Heart right ventricle (tissue), 16 donors: ENCODE results near the gene UNC13B. TPM values are rescaled to one million over a fixed set of nuclear protein-coding genes. Genes with fewer than 3 reads are reported as not detected.

ENCODE experiments used
- ATAC-seq, 8 donors: fragments of 200-7000 bp; cut with Tn5 transposase; one replicate each; pipeline ENCODE4 v1.9.1; 2020; ENCODE audit warnings: mild to moderate bottlenecking in 8 of 8, moderate library complexity in 8 of 8, moderate number of reproducible peaks in 1 of 8
- DNase-seq, 2 donors: peaks; one replicate each; pipeline ENCODE4 v3.0.0-alpha.2; 2020
- H3K27ac ChIP-seq, 10 donors: fragments of 200-600 bp; sonication (generic) in 2 of 10; one replicate each; pipeline versions ENCODE4 v1.5.0 to v1.8.0; 2020 to 2022; ENCODE audit warnings: mild to moderate bottlenecking in 3 of 10
- H3K27me3 ChIP-seq, 7 donors: fragments of 200-600 bp; one replicate each; pipeline ENCODE4 v1.8.0; 2021 to 2022; ENCODE audit warnings: mild to moderate bottlenecking in 2 of 7
- H3K36me3 ChIP-seq, 9 donors: fragments of 200-600 bp; sonication (generic) in 1 of 9; one replicate each; pipeline versions ENCODE4 v1.5.0 to v1.8.0; 2020 to 2022; ENCODE audit warnings: mild to moderate bottlenecking in 2 of 9
- H3K4me1 ChIP-seq, 9 donors: fragments of 200-600 bp; sonication (generic) in 1 of 9; one replicate each; pipeline versions ENCODE4 v1.5.0 to v1.8.0; 2020 to 2022; ENCODE audit warnings: mild to moderate bottlenecking in 4 of 9
- H3K4me3 ChIP-seq, 10 donors: fragments of 200-600 bp; sonication (generic) in 2 of 10; one replicate each; pipeline versions ENCODE4 v1.5.0 to v1.8.0; 2020 to 2022; ENCODE audit warnings: mild to moderate bottlenecking in 7 of 10, moderate library complexity in 2 of 10
- H3K9me3 ChIP-seq, 11 donors: fragments of 200-600 bp in 10 of 11; sonication (generic) in 2 of 11; one replicate each; pipeline versions ENCODE4 v1.5.0 to v1.8.0; 2013 to 2022; ENCODE audit warnings: mild to moderate bottlenecking in 2 of 11, control low read depth in 1 of 11, moderate library complexity in 1 of 11
- WGBS, 2 donors: extraction: QIAGEN DNeasy Blood & Tissue Kit; methylation state at CpG; one replicate each; pipeline ENCODE4 v1.1.7; 2013; ENCODE audit warnings: inconsistent platforms in 1 of 2; 5-methylcytosine and 5-hydroxymethylcytosine counted together
- intact Hi-C, 10 donors: fragments of 100-400 bp; cut with DNase I; formaldehyde crosslinking; loops; one replicate each; pipeline versions ENCODE4 v1.11.1 to v1.14.2; 2022
- polyA plus RNA-seq, 2 donors: library from polyadenylated mRNA; stranded (reverse); fragments of 200-250 nt; gene quantifications; one replicate each; pipeline ENCODE4 v1.2.3, GENCODE V29; 2013
- total RNA-seq, 10 donors: library from RNA; stranded (reverse); fragmentation: NEBNext Ultra II Directional in 3 of 10; extraction: Animal tissue kit (Norgen Biotek cat#: 25700) in 3 of 10; gene quantifications; one replicate each; pipeline versions ENCODE4 v1.2.1 to v1.2.4, GENCODE V29; 2021 to 2023
- TF ChIP-seq, protein P1 (sequence below), 9 donors: fragments of 200-600 bp; sonication (generic) in 2 of 9; IDR thresholded peaks; one replicate each; pipeline versions ENCODE4 v1.5.0 to v1.8.0; 2021 to 2022; ENCODE audit warnings: antibody characterized with exemption in 9 of 9, mild to moderate bottlenecking in 5 of 9, moderate library complexity in 1 of 9
- donor health status: Arrhythmogenic right ventricular cardiomyopathy.
- donor health status: ischemic (EF 13 %, LVEDD 7.1; RV severe dilation, severe dysfunction).
- donor health status: healthy with polysubstance abuse.
- donor health status: DM: no; HTN: yes; CAD: no.
- donor health status: DM: no; HTN: no; CAD: no.
- donor health status: ischemic (EF 25% LVEDD 6.9; RV normal size, moderate dysfunction).
- donor health status: ischemic (EF 25% LVEDD 5.7; RV mildly dilated, moderate dysfunction).
- donor health status: healthy.
- donor health status: DM: yes; HTN: yes; CAD: no.
- donor health status: Ischemic cardiomyopathy.
- donor health status: ischemic (EF 35%, LVEDD 5.7; RV mildly dilated, moderate dysfunction).
- donor health status: nonischemic (EF 11% LVEDD 7.7; RV severe dilation, severe dysfunction).
- donor health status: DM: yes; HTN: yes; CAD: no.
- donor health status: PGD.
- donor health status: ischemic (EF 29% LVEDD 5.4; RV normal size, mild dysfunction).
- donor health status: nonischemic (EF 23%, LVEDD 6.1; RV moderate dilation, normal function).

The UNC13B gene
- total and polyA plus RNA-seq, 12 donors, result 13.1 to 27.1 (median 18.9) TPM

DNA sequence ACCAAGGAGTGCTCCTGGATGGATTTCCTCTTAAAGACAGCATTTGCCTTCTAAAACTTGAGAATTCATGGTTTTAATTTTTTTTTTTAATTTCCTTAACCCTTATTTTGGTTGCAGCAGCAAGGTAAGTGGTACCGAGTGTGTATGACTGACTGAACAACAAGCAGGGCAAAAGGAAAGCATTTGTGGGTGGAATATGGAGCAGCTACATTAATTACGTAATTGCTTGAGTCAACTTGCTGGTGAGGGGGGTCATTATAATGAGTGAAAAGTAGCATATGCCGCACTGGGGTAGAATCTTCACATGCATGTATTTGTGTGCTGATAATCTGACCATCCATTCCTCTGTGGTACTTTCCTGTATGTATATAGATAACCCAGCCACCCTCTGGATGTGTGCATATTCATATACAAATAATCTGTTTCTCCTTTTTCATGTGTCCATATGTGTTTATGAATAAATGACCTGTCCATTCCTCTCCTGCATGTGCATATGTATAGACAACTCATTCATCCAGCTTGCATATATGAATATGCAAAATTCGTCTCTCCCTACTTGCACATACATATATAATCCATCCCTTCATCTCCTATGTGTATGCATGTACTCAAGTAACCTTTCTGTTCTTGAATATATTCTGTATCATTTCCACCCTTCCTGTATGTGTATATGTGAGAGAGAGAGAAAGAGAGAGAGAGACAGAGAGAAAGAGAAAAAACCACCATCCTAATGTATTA, 180.6 kb downstream of the UNC13B start:
- TF ChIP-seq, protein P1, sequence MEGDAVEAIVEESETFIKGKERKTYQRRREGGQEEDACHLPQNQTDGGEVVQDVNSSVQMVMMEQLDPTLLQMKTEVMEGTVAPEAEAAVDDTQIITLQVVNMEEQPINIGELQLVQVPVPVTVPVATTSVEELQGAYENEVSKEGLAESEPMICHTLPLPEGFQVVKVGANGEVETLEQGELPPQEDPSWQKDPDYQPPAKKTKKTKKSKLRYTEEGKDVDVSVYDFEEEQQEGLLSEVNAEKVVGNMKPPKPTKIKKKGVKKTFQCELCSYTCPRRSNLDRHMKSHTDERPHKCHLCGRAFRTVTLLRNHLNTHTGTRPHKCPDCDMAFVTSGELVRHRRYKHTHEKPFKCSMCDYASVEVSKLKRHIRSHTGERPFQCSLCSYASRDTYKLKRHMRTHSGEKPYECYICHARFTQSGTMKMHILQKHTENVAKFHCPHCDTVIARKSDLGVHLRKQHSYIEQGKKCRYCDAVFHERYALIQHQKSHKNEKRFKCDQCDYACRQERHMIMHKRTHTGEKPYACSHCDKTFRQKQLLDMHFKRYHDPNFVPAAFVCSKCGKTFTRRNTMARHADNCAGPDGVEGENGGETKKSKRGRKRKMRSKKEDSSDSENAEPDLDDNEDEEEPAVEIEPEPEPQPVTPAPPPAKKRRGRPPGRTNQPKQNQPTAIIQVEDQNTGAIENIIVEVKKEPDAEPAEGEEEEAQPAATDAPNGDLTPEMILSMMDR (IDR thresholded peaks at IDR 0.05), result no peak
- DNase-seq, result no peak
- intact Hi-C loops, result loop anchor here in 1 of 10 donors (10.0 kb wide), 1 partner anchor 178 kb away; the partner anchor contains the start of gene UNC13B
- Histone ChIP-seq H3K27ac (peak overlapping the region in 7 of 10 donors; percentile 41 to 70 (median 55)), H3K4me1 (peaks cover 5 to 57% (median 33%) of the 10 kb centered on the region in 9 donors), H3K9me3 (no peaks in the 10 kb centered on the region), H3K36me3 (peaks cover 0 to 15% (median 0%) of the 10 kb centered on the region in 9 donors), H3K27me3 (no peaks in the 10 kb centered on the region), H3K4me3 (peak overlapping the region in 9 of 10 donors; percentile 12 to 42 (median 33))
- WGBS, 2 donors, result 65 to 70% methylated on average over 4 of the region's 4 CpGs
- ATAC-seq, result peak in 1 of 8 donors; percentile 22

DNA sequence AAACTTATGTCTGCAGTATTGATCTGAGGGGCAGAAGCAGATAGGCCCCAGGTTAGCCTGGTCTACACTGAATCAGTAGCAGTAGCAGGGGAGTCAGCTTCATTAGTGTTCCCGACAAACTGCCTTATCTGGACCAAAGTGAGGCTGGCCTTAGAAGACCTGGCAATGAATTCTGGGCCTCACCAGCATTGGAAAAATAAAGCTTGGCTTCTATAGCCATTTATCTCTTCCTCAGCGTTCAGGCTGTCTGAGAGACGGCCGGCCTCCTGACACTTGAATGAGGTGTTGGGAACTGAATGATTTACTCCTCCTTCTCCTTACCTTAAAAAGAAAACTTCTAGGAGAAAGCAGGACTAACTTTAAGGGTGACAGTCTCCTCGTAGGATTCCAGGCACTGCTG, 186.3 kb downstream of the UNC13B start:
- DNase-seq (no peak), ATAC-seq (peak in 3 of 8 donors; percentile 43 to 55 (median 53))
- intact Hi-C loops, result loop anchor here in 1 of 10 donors (10.0 kb wide), 1 partner anchor 183 kb away; the partner anchor contains the start of gene UNC13B
- Histone ChIP-seq H3K27ac (no peak overlapping the region), H3K36me3 (peaks cover 0 to 10% (median 0%) of the 10 kb centered on the region in 9 donors), H3K4me3 (no peak overlapping the region), H3K9me3 (no peaks in the 10 kb centered on the region), H3K27me3 (no peaks in the 10 kb centered on the region), H3K4me1 (peaks cover 5 to 71% (median 30%) of the 10 kb centered on the region in 9 donors)
- 53 to 58% methylated on average over 5 of the region's 5 CpGs for WGBS, 2 donors
- TF ChIP-seq, protein P1 (IDR thresholded peaks at IDR 0.05), result no peak

DNA sequence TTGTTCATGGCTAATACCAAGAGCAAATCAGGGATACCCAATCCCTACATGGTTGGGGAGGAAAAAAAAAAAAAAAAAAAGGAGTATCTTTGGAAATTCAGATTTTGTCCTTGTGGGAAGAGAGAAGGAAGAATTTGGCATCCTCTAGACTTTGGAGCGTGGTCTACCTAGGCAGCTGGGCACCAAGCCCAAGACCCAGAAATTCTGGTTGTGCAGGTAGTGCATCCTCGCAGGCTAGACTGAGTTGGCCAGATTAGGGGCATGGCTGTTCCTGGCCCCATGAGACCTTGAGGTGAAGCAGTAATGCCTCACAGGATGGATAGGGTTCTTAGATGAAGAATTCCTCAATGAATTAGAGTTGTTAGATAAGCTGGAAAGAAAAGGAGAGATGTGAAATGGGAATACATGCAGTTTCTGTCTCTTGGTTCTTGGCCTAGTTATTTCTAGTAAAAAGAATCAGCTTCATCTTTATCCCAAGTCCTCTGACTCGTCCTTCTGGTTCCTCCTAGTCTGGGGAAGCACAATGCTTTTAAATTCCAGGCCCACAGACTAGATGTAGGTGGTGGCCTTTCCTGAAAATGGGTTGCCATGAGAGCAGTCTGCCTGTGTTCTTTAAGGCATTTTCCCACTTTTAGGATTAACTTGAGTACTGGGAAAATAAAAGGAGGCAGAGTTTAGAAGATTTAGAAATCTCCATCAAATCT, 187.6 kb downstream of the UNC13B start:
- no peaks in the 10 kb centered on the region for H3K9me3 ChIP-seq
- TF ChIP-seq, protein P1 (IDR thresholded peaks at IDR 0.05), result no peak
- peak overlapping the region in 1 of 10 donors; percentile 24 for H3K27ac ChIP-seq

DNA sequence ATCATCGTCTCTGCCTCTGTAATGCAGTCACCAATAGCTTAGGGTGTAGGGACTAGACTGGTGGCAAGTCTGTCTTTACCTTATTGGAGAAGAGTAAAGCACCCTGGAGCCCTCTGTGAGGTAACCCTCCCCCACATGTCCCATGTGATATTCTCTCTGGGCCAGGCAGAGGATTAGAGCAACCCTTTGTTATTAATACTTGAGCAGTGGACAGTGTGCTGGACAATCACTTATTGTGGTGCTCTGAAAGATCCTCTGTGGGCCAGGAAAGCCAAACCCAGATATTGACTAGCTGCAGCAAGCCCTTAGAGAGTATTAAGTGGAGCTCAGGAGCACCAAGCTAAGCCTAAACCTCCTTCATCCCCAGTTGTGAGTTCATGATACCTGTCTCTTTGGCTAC, 188.4 kb downstream of the UNC13B start:
- Histone ChIP-seq H3K4me3 (no peak overlapping the region), H3K27ac (peak overlapping the region in 2 of 10 donors; percentile 24 to 40), H3K9me3 (no peaks in the 10 kb centered on the region), H3K27me3 (no peaks in the 10 kb centered on the region), H3K36me3 (peaks cover 0 to 10% (median 0%) of the 10 kb centered on the region in 9 donors), H3K4me1 (peaks cover 5 to 55% (median 23%) of the 10 kb centered on the region in 9 donors)
- peak in 2 of 8 donors; percentile 8 to 24 for ATAC-seq
- intact Hi-C loops, result no loop called here
- no peak for DNase-seq
- WGBS, 2 donors, result 91 to 96% methylated on average over 1 of the region's 1 CpG
- TF ChIP-seq, protein P1 (IDR thresholded peaks at IDR 0.05), result no peak

More for the DNA sequence above, 187.6 kb downstream of the UNC13B start:
- Histone ChIP-seq H3K4me1 (peaks cover 5 to 63% (median 24%) of the 10 kb centered on the region in 9 donors), H3K36me3 (peaks cover 0 to 10% (median 0%) of the 10 kb centered on the region in 9 donors), H3K4me3 (no peak overlapping the region), H3K27me3 (no peaks in the 10 kb centered on the region)
- ATAC-seq (no peak), DNase-seq (no peak)
- 89 to 92% methylated on average over 3 of the region's 3 CpGs for WGBS, 2 donors
- intact Hi-C loops, result loop anchor here in 1 of 10 donors (10.0 kb wide), 1 partner anchor 185 kb away; the partner anchor contains the start of gene UNC13B
